GM12878 (cell line): ENCODE results near the gene MRPL37.

Experiments used
- CREB1 ChIP-seq: IDR thresholded peaks from 2 replicates; pipeline ENCODE4 v1.6.1; 2012; ENCODE audit warnings: low read depth, mild to moderate bottlenecking, inconsistent platforms
- FOS ChIP-seq: IDR thresholded peaks from 3 replicates; pipeline ENCODE4 v1.6.1; 2011; ENCODE audit warnings: borderline replicate concordance; ENCODE audit not compliant: insufficient read length; ENCODE audit errors: extremely low read depth
- NR2C1 ChIP-seq: fragments of 450-650 bp; IDR thresholded peaks from 2 replicates; pipeline ENCODE4 v1.6.1; 2017; ENCODE audit warnings: antibody characterized with exemption, mild to moderate bottlenecking, moderate library complexity
- NR2C2 ChIP-seq: IDR thresholded peaks from 2 replicates; pipeline ENCODE4 v1.6.1; 2011; ENCODE audit warnings: borderline replicate concordance, low read depth; ENCODE audit not compliant: control insufficient read depth, insufficient read length
- RCOR1 ChIP-seq: conservative IDR thresholded peaks from 2 replicates; pipeline ENCODE4 v1.6.1; 2012; ENCODE audit warnings: low read depth, low read length, improper control_type of control experiment
- TBL1XR1 ChIP-seq: IDR thresholded peaks from 2 replicates; pipeline ENCODE4 v1.6.1; 2012; ENCODE audit warnings: low read depth, low read length, improper control_type of control experiment
- ZNF274 ChIP-seq: IDR thresholded peaks from one replicate; pipeline ENCODE4 v1.8.0; 2011; ENCODE audit not compliant: insufficient read length, insufficient read depth
- TF ChIP-seq, protein P1 (sequence below): fragments of 450-650 bp; IDR thresholded peaks from 2 replicates; pipeline ENCODE4 v1.6.1; 2016; ENCODE audit warnings: mild to moderate bottlenecking
- TF ChIP-seq, protein P2 (sequence below): IDR thresholded peaks from 2 replicates; pipeline ENCODE4 v1.6.1; 2012; ENCODE audit warnings: mild to moderate bottlenecking, low read depth, low read length
- TF ChIP-seq, protein P3 (sequence below): fragments of 450-650 bp; formaldehyde crosslinking; IDR thresholded peaks from 2 replicates; pipeline ENCODE4 v1.5.0; 2022; ENCODE audit warnings: mild to moderate bottlenecking, missing genetic modification characterization
- TF ChIP-seq, protein P4 (sequence below): fragments of 450-650 bp; formaldehyde crosslinking; IDR thresholded peaks from 2 replicates; pipeline ENCODE4 v1.4.0; 2020; ENCODE audit warnings: mild to moderate bottlenecking, moderate library complexity
- TF ChIP-seq, protein P5 (sequence below), 3 experiments: IDR thresholded peaks in 2 of 3; conservative IDR thresholded peaks in 1 of 3; 2 replicates each; pipeline ENCODE4 v1.5.1; 2011; ENCODE audit warnings: low read depth in 3 of 3, low read length in 3 of 3, mild to moderate bottlenecking in 3 of 3, control low read depth in 2 of 3, moderate library complexity in 2 of 3, inconsistent platforms in 1 of 3, mixed read lengths in 1 of 3; ENCODE audit not compliant: control insufficient read depth in 2 of 3, insufficient read depth in 1 of 3; ENCODE audit errors: extremely low read depth in 1 of 3

DNA sequence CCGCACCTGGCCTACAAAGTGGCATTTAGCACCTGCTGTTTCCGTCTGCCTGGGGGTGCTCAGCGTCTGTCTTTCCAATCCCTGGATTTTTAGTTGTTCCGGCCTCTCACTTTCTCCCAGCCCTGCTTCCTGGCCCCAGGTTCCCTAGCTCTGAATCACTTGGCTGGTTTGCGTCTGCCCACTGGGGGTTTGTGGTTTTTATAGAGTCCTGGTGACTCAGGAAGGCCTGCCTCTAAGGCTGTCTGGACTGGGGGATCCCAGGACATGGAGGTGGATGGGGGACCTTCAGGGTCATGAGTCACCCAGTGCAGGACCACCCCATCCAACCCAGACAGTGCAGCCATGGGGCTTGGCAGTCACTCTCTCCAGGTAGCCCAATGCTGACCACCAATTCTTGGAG is 53.5 kb downstream of the MRPL37 start:
- TF ChIP-seq, protein P1, sequence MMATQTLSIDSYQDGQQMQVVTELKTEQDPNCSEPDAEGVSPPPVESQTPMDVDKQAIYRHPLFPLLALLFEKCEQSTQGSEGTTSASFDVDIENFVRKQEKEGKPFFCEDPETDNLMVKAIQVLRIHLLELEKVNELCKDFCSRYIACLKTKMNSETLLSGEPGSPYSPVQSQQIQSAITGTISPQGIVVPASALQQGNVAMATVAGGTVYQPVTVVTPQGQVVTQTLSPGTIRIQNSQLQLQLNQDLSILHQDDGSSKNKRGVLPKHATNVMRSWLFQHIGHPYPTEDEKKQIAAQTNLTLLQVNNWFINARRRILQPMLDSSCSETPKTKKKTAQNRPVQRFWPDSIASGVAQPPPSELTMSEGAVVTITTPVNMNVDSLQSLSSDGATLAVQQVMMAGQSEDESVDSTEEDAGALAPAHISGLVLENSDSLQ = no peak
- no peak for TF ChIP-seq CREB1
- TF ChIP-seq, protein P2, sequence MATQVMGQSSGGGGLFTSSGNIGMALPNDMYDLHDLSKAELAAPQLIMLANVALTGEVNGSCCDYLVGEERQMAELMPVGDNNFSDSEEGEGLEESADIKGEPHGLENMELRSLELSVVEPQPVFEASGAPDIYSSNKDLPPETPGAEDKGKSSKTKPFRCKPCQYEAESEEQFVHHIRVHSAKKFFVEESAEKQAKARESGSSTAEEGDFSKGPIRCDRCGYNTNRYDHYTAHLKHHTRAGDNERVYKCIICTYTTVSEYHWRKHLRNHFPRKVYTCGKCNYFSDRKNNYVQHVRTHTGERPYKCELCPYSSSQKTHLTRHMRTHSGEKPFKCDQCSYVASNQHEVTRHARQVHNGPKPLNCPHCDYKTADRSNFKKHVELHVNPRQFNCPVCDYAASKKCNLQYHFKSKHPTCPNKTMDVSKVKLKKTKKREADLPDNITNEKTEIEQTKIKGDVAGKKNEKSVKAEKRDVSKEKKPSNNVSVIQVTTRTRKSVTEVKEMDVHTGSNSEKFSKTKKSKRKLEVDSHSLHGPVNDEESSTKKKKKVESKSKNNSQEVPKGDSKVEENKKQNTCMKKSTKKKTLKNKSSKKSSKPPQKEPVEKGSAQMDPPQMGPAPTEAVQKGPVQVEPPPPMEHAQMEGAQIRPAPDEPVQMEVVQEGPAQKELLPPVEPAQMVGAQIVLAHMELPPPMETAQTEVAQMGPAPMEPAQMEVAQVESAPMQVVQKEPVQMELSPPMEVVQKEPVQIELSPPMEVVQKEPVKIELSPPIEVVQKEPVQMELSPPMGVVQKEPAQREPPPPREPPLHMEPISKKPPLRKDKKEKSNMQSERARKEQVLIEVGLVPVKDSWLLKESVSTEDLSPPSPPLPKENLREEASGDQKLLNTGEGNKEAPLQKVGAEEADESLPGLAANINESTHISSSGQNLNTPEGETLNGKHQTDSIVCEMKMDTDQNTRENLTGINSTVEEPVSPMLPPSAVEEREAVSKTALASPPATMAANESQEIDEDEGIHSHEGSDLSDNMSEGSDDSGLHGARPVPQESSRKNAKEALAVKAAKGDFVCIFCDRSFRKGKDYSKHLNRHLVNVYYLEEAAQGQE = no peak
- TF ChIP-seq NR2C1 = no peak
- no peak for TF ChIP-seq ZNF274
- TF ChIP-seq, protein P3, sequence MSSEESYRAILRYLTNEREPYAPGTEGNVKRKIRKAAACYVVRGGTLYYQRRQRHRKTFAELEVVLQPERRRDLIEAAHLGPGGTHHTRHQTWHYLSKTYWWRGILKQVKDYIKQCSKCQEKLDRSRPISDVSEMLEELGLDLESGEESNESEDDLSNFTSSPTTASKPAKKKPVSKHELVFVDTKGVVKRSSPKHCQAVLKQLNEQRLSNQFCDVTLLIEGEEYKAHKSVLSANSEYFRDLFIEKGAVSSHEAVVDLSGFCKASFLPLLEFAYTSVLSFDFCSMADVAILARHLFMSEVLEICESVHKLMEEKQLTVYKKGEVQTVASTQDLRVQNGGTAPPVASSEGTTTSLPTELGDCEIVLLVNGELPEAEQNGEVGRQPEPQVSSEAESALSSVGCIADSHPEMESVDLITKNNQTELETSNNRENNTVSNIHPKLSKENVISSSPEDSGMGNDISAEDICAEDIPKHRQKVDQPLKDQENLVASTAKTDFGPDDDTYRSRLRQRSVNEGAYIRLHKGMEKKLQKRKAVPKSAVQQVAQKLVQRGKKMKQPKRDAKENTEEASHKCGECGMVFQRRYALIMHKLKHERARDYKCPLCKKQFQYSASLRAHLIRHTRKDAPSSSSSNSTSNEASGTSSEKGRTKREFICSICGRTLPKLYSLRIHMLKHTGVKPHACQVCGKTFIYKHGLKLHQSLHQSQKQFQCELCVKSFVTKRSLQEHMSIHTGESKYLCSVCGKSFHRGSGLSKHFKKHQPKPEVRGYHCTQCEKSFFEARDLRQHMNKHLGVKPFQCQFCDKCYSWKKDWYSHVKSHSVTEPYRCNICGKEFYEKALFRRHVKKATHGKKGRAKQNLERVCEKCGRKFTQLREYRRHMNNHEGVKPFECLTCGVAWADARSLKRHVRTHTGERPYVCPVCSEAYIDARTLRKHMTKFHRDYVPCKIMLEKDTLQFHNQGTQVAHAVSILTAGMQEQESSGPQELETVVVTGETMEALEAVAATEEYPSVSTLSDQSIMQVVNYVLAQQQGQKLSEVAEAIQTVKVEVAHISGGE (CRISPR knock-in tag) = no peak
- TF ChIP-seq, protein P4, sequence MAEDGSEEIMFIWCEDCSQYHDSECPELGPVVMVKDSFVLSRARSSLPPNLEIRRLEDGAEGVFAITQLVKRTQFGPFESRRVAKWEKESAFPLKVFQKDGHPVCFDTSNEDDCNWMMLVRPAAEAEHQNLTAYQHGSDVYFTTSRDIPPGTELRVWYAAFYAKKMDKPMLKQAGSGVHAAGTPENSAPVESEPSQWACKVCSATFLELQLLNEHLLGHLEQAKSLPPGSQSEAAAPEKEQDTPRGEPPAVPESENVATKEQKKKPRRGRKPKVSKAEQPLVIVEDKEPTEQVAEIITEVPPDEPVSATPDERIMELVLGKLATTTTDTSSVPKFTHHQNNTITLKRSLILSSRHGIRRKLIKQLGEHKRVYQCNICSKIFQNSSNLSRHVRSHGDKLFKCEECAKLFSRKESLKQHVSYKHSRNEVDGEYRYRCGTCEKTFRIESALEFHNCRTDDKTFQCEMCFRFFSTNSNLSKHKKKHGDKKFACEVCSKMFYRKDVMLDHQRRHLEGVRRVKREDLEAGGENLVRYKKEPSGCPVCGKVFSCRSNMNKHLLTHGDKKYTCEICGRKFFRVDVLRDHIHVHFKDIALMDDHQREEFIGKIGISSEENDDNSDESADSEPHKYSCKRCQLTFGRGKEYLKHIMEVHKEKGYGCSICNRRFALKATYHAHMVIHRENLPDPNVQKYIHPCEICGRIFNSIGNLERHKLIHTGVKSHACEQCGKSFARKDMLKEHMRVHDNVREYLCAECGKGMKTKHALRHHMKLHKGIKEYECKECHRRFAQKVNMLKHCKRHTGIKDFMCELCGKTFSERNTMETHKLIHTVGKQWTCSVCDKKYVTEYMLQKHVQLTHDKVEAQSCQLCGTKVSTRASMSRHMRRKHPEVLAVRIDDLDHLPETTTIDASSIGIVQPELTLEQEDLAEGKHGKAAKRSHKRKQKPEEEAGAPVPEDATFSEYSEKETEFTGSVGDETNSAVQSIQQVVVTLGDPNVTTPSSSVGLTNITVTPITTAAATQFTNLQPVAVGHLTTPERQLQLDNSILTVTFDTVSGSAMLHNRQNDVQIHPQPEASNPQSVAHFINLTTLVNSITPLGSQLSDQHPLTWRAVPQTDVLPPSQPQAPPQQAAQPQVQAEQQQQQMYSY (CRISPR knock-in tag) = no peak
- TF ChIP-seq, protein P5, sequence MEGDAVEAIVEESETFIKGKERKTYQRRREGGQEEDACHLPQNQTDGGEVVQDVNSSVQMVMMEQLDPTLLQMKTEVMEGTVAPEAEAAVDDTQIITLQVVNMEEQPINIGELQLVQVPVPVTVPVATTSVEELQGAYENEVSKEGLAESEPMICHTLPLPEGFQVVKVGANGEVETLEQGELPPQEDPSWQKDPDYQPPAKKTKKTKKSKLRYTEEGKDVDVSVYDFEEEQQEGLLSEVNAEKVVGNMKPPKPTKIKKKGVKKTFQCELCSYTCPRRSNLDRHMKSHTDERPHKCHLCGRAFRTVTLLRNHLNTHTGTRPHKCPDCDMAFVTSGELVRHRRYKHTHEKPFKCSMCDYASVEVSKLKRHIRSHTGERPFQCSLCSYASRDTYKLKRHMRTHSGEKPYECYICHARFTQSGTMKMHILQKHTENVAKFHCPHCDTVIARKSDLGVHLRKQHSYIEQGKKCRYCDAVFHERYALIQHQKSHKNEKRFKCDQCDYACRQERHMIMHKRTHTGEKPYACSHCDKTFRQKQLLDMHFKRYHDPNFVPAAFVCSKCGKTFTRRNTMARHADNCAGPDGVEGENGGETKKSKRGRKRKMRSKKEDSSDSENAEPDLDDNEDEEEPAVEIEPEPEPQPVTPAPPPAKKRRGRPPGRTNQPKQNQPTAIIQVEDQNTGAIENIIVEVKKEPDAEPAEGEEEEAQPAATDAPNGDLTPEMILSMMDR (IDR thresholded peaks at IDR 0.05 in 2 of 3, conservative IDR thresholded peaks at IDR 0.05 in 1 of 3; ENCODE audit: control insufficient read depth in 2 of 3, extremely low read depth in 1 of 3, insufficient read depth in 1 of 3, low read depth in 3 of 3, low read length in 3 of 3) = no peak
- TF ChIP-seq TBL1XR1 = no peak
- TF ChIP-seq RCOR1 = no peak
- TF ChIP-seq NR2C2 = no peak
- TF ChIP-seq FOS = no peak
